Uterus (tissue), 4 donors: ENCODE measurements around the gene CHRD. TPM values are rescaled to one million over a fixed set of nuclear protein-coding genes. Genes with fewer than 3 reads are reported as not detected.

Experiments
- DNase-seq, 2 donors: peaks; one replicate each; pipeline ENCODE4 v3.0.0-alpha.2; 2019 to 2020
- H3K27ac ChIP-seq, 2 donors: fragments of 200-600 bp; sonication (generic); 1 replicate in 1 of 2; 2 replicates in 1 of 2; pipeline ENCODE4 v1.5.1; 2016 to 2018
- H3K27me3 ChIP-seq, 2 donors: fragments of 200-600 bp; sonication (generic); one replicate each; pipeline ENCODE4 v1.5.1; 2018 to 2019; ENCODE audit warnings: control low read depth in 1 of 2
- H3K36me3 ChIP-seq, 2 donors: fragments of 200-600 bp; sonication (generic); one replicate each; pipeline ENCODE4 v1.5.1; 2019; ENCODE audit warnings: control low read depth in 1 of 2
- H3K4me1 ChIP-seq, 2 donors: fragments of 200-600 bp; sonication (generic); one replicate each; pipeline ENCODE4 v1.5.1; 2018 to 2019; ENCODE audit warnings: control low read depth in 1 of 2
- H3K4me3 ChIP-seq, 2 donors: fragments of 200-600 bp; sonication (generic); 1 replicate in 1 of 2; 2 replicates in 1 of 2; pipeline ENCODE4 v1.5.1; 2018 to 2019; ENCODE audit warnings: mild to moderate bottlenecking in 1 of 2
- H3K9me3 ChIP-seq, 2 donors: fragments of 200-600 bp; sonication (generic); one replicate each; pipeline ENCODE4 v1.5.1; 2019; ENCODE audit warnings: control low read depth in 1 of 2
- POLR2A ChIP-seq, 2 donors: fragments of 450-650 bp; IDR thresholded peaks; one replicate each; pipeline ENCODE4 v1.6.1; 2016; ENCODE audit warnings: antibody characterized with exemption in 2 of 2, mild to moderate bottlenecking in 1 of 2, moderate library complexity in 1 of 2
- intact Hi-C: fragments of 100-400 bp; cut with DNase I; formaldehyde crosslinking; loops from one replicate; pipeline ENCODE4 v1.15.1; 2023; ENCODE audit warnings: low total_unique reads
- total RNA-seq, 4 donors: library from RNA; depleted of rRNA in 3 of 4; stranded (reverse); fragments of >200 nt in 3 of 4; gene quantifications; one replicate each; pipeline versions ENCODE4 v1.1.0 to v1.2.4, GENCODE V29; 2014 to 2023
- TF ChIP-seq, protein P1 (sequence below), 4 experiments: fragments of 200-600 bp in 2 of 4; fragments of 450-650 bp in 2 of 4; sonication (generic) in 2 of 4; IDR thresholded peaks; one replicate each; pipeline ENCODE4 v1.5.1; 2016 to 2019; ENCODE audit warnings: antibody characterized with exemption in 4 of 4, mild to moderate bottlenecking in 2 of 4, moderate library complexity in 1 of 4
- donor health status: DM: yes; HTN: yes; CAD: no.

The CHRD gene
- total RNA-seq, 4 donors from 2014 or later: 15.9 to 57.1 (median 30.7) TPM

DNA sequence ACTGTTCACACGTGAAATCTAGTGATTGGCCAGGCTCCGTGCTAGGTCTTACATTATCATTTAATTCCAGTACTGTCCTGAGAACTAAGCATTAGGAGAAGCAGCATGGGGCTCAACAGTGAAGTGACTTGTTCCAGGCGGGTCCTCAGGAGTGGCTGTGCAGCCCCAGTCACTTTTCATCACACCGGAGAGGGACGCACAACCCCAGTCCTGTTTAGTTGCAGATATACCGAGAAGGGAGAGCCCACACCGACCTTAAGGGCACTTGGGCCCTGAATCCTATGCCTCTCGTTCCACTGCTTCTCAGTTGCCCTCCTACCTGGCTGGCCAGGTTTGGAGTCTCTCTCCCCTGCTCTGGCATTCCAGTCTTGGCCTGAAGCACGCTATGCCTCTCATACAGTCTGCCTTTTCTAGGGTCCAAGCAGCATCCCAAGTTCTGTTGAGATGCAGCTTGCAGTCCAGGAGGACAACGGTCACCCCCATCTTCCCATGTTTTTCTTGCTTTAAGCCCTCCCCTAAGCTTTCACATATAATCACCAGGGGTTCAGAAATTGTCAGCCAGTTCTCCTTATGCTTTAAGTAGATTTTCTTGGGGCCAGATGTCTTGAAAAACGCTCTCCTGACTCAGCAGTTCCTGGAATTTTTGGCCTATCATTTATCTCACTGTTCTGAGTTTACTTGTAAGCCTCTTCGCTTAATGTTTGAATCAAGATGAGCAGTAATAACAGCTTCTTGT, 32.4 kb upstream of the CHRD start:
- TF ChIP-seq, protein P1, sequence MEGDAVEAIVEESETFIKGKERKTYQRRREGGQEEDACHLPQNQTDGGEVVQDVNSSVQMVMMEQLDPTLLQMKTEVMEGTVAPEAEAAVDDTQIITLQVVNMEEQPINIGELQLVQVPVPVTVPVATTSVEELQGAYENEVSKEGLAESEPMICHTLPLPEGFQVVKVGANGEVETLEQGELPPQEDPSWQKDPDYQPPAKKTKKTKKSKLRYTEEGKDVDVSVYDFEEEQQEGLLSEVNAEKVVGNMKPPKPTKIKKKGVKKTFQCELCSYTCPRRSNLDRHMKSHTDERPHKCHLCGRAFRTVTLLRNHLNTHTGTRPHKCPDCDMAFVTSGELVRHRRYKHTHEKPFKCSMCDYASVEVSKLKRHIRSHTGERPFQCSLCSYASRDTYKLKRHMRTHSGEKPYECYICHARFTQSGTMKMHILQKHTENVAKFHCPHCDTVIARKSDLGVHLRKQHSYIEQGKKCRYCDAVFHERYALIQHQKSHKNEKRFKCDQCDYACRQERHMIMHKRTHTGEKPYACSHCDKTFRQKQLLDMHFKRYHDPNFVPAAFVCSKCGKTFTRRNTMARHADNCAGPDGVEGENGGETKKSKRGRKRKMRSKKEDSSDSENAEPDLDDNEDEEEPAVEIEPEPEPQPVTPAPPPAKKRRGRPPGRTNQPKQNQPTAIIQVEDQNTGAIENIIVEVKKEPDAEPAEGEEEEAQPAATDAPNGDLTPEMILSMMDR (IDR thresholded peaks at IDR 0.05): no peak
- TF ChIP-seq POLR2A (IDR thresholded peaks at IDR 0.05): no peak
- Histone ChIP-seq H3K9me3 (no peaks in the 10 kb centered on the region), H3K4me1 (peaks cover 0 to 10% of the 10 kb centered on the region in 2 donors), H3K27me3 (no peaks in the 10 kb centered on the region), H3K36me3 (no peaks in the 10 kb centered on the region), H3K27ac (no peak overlapping the region), H3K4me3 (no peak overlapping the region)
- intact Hi-C loops: no loop called here
- DNase-seq: no peak

DNA sequence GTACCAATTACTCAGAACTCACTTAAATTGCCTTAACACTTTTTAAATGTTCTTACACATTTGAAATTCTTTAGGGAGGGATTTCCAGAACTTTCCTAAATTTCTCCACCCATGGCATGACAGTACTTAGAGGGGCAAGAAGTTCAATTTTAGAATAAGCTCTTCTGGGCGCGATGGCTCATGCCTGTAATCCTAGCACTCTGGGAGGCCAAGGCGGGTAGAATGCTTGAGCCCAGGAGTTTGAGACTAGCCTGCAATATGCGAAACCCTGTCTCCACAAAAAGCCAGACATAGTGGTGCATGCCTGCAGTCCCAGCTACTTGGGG, 31.8 kb upstream of the CHRD start:
- no peak for DNase-seq

DNA sequence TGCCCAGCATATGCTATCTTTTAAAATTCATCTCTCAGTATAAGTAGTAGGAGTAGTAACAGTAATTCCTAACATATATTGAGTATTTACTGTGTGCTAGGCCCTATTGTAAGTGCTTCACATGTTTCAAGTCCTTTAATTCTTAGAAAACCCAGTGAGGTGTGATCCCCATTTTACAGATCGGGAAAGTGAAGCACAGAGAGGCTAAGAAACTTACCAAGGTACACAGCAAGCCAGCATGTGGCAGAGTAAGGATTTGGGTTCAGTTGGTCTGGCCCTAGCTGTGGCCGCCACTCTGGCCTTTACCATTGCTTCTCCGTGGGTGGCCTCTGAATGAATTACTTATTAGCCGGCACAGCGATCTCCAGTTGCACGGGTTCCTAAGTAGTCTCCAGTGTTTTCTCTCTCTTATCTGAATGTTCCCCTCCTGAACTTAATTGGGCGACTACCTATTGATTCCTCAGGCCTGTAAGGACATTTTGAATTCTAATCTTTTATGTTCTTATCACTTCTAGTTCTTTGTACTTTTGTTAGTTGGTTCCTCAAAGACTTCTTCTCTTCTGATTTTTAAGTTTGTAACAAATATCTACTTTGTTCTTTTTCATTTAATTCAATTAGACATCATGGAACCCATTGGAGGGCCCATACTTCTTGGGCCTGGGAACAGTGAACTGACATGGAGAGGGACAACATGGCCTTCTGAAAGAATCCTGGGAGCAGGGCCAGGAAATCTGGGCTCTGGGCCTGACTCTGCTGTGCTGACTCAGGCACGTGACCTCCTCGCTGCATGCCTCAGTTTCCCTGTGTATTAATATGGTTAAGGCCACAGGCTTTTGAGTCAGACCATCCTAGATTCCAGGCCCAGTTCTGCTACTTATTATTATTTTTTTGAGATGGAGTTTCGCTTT, 30.0 kb upstream of the CHRD start:
- Histone ChIP-seq H3K4me3 (no peak overlapping the region), H3K9me3 (no peaks in the 10 kb centered on the region), H3K27me3 (no peaks in the 10 kb centered on the region), H3K36me3 (no peaks in the 10 kb centered on the region), H3K27ac (no peak overlapping the region), H3K4me1 (peaks cover 0 to 10% of the 10 kb centered on the region in 2 donors)
- intact Hi-C loops: loop anchor here (5.0 kb wide), 1 partner anchor 48 kb away; no protein-coding TSS in a partner anchor
- no peak for TF ChIP-seq POLR2A (IDR thresholded peaks at IDR 0.05)
- TF ChIP-seq, protein P1 (IDR thresholded peaks at IDR 0.05): no peak
- DNase-seq: no peak

More for the DNA sequence above, 31.8 kb upstream of the CHRD start:
- H3K27me3 ChIP-seq: no peaks in the 10 kb centered on the region
- intact Hi-C loops: no loop called here
- TF ChIP-seq POLR2A (IDR thresholded peaks at IDR 0.05): no peak
- TF ChIP-seq, protein P1 (IDR thresholded peaks at IDR 0.05): no peak
- peaks cover 0 to 10% of the 10 kb centered on the region in 2 donors for H3K4me1 ChIP-seq
- H3K9me3 ChIP-seq: no peaks in the 10 kb centered on the region
- H3K36me3 ChIP-seq: no peaks in the 10 kb centered on the region
- no peak overlapping the region for H3K27ac ChIP-seq
- no peak overlapping the region for H3K4me3 ChIP-seq

DNA sequence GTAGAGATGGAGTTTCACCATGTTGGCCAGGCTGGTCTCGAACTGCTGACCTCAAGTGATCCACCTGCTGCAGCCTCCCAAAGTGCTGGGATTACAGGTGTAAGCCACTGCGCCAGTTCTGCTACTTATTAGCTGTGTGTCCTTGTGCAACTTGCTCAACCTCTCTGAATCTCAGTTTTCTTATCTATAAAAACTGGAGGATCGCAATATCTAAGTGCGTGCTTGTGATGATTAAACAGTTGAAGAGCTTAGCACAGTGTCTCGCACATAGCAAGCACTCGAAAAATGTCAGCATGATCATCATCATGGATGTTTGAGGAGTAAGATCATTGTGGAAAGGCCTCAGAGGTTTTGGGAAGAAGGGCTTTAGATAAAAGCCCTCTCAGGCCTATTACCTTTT, 29.2 kb upstream of the CHRD start:
- TF ChIP-seq POLR2A (IDR thresholded peaks at IDR 0.05): no peak
- TF ChIP-seq, protein P1 (IDR thresholded peaks at IDR 0.05): no peak
- intact Hi-C loops: loop anchor here (5.0 kb wide), 1 partner anchor 48 kb away; no protein-coding TSS in a partner anchor
- Histone ChIP-seq H3K27me3 (no peaks in the 10 kb centered on the region), H3K9me3 (no peaks in the 10 kb centered on the region), H3K4me3 (no peak overlapping the region), H3K4me1 (peaks cover 0 to 10% of the 10 kb centered on the region in 2 donors), H3K36me3 (no peaks in the 10 kb centered on the region), H3K27ac (no peak overlapping the region)
- DNase-seq: no peak
